HG03460 (cell line): Measurements from ENCODE around the gene CDH23.

Source experiments
- ATAC-seq: cut with Tn5 transposase; IDR thresholded peaks from one replicate; pipeline ENCODE4 v1.9.1; 2021; ENCODE audit not compliant: unreplicated experiment

The CDH23 gene

GRCh38 chr10:71802715-71803488 is 406.2 kb downstream of the CDH23 start:
- no peak for ATAC-seq

GRCh38 chr10:71804077-71804476 is 407.4 kb downstream of the CDH23 start:
- no peak for ATAC-seq

DNA sequence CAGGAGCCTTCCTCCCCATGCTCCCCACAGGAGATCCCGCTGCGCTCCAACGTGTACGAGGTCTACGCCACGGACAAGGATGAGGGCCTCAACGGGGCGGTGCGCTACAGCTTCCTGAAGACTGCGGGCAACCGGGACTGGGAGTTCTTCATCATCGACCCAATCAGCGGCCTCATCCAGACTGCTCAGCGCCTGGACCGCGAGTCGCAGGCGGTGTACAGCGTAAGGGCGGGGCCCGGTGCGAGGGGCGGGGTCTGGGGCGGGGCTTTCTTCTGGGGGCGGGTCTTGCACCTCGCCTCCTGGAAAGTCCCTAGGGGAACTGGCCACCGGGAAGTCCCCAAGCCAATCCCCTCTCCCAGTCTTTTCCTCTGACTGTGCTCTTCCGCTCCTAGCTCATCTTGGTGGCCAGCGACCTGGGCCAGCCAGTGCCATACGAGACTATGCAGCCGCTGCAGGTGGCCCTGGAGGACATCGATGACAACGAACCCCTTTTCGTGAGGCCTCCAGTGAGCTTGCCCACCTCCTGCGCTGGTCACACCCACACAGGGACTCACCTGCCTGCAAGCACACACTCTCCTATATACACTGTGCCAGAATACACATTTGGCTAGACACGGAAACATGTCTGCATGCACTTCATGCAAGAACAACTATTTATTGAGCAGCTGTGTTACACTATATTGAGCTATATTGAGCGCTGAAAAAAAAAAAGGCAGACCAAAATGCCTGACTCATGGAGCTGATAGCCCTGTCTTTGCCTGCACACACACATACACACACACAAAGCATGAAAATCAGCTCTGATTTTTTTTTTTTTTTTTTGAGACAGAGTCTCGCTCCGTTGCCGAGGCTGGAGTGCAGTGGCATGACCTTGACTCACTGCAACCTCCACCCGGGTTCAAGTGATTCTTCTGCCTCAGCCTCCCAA is 409.3 kb downstream of the CDH23 start:
- no peak for ATAC-seq

GRCh38 chr10:71806704-71807556 is 410.2 kb downstream of the CDH23 start:
- ATAC-seq: no peak

GRCh38 chr10:71807557-71808510 is 411.1 kb downstream of the CDH23 start:
- no peak for ATAC-seq

- ATAC-seq: no peak
These were observed 412.9 kb downstream of the CDH23 start for GRCh38 chr10:71809628-71810027.

DNA sequence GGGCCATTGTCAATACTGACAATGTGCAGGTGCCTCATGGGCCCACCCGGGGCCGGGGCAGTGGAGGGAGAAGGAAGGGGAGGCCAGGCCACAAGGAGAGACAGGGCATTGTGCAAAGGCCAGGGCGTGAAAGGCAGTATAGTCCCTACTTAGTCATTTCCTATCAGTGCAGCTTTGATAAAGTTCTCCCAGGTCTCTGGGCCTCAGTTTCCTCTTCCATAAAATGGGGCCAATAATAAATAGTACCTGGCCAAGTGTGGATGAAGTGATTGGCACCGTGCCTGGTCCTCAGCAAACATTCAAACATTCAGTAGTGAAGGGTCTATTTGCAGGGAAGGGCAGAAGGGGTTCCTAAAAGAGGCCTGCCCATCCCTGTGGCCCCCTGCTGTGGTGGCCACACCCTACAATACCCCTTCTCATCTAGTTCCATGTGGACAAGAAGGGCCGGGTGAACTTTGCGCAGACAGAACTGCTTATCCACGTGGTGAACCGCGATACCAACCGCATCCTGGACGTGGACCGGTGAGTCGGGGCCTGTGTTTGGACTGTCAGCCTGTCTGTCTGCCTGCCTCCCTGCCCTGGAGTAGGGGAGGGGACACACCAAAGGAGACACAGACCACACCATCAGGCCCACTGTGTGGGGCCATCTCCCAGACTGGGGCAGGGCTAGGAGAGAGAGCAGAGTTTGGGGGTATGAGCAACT is 413.5 kb downstream of the CDH23 start:
- ATAC-seq: no peak

GRCh38 chr10:71811351-71811750 is 414.6 kb downstream of the CDH23 start:
- no peak for ATAC-seq

GRCh38 chr10:71812016-71812912 is 415.5 kb downstream of the CDH23 start:
- ATAC-seq: no peak

- no peak for ATAC-seq
These were observed 416.3 kb downstream of the CDH23 start for GRCh38 chr10:71812913-71813590.

DNA sequence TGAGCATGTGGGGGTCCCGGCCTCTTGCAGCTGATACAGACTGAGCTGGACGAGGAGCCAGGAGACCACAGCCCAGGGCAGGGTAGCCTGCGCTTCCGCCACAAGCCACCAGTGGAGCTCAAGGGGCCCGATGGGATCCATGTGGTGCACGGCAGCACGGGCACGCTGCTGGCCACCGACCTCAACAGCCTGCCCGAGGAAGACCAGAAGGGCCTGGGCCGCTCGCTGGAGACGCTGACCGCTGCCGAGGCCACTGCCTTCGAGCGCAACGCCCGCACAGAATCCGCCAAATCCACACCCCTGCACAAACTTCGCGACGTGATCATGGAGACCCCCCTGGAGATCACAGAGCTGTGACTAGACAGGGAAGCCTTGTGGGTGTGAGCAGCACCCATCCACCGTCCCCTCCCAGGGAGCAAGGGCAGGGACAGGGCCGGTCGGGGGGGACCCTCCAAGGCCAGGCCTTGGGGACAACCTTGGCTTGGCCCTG is 418.2 kb downstream of the CDH23 start:
- ATAC-seq: no peak

DNA sequence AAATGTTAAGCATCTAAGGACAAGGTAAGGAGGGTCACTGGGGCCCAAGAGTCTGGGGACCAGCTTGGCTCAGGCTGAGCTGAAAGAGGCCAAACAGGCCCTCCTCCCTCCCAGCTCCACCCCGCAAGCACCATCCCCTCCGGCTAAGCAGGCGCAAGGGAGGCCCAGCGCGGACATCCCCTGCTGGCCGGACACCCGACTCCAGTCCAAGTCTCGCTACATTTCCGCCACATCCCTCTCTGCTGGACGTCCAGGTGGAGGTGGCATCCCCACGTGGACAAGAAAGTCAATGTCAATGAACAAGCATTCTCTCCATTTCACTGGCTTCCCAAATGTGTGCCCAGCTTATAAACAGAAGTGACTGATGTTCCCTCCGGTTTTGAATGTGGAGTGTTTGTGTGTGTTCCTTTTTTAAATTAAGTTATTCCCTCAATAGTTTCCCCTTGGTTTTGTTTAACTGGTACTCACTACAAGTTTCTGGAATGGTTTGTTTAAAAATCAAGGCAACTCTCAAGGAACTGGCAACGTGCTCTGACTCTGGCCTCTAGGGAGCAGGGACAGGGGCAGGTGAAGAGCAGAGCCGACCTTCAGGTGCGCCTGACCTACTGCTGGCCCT is 418.9 kb downstream of the CDH23 start:
- no peak for ATAC-seq

DNA sequence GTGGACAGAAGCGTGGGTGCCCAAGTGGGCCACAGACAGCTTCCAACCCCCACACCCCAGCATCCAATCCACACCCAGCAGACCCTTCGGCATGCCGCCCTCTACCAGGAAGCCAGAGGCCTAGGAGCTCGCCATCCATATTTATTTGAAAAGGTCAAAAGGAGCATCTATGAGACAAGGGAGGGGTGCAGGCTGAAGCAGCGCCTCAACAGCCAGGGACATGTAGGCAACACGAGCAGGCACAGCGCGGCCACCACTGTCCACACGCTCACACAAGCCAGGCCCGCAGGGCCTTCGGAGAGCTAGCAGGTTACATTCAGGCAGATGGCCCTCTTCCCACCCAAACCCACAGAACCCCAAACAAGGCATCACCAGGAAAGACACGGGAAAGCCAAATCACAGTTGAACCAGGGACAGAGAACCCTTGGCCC is 419.7 kb downstream of the CDH23 start:
- ATAC-seq: no peak

DNA sequence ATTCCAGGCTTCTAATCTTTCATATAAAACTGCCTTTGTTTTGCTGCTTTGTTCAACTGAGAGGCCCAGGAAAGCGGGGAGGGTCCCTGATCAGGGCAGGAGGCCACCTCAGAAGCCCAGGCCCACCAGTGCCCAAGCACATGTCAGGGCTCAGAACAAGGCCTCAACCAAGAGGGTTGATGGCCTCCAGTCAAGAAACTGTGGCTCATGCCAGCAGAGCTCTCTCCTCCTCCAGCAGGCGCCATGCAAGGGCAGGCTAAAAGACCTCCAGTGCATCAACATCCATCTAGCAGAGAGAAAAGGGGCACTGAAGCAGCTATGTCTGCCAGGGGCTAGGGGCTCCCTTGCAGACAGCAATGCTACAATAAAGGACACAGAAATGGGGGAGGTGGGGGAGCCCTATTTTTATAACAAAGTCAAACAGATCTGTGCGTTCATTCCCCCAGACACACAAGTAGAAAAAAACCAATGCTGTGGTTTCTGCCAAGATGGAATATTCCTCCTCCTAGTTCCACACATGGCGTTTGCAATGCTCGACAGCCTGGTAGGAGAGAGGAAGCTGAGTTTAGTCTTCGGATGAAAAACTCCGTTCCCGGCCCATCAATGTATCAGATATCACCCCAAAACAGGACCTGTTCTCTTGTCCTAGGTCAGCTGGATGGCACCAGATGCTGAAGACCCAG is 420.4 kb downstream of the CDH23 start:
- no peak for ATAC-seq

DNA sequence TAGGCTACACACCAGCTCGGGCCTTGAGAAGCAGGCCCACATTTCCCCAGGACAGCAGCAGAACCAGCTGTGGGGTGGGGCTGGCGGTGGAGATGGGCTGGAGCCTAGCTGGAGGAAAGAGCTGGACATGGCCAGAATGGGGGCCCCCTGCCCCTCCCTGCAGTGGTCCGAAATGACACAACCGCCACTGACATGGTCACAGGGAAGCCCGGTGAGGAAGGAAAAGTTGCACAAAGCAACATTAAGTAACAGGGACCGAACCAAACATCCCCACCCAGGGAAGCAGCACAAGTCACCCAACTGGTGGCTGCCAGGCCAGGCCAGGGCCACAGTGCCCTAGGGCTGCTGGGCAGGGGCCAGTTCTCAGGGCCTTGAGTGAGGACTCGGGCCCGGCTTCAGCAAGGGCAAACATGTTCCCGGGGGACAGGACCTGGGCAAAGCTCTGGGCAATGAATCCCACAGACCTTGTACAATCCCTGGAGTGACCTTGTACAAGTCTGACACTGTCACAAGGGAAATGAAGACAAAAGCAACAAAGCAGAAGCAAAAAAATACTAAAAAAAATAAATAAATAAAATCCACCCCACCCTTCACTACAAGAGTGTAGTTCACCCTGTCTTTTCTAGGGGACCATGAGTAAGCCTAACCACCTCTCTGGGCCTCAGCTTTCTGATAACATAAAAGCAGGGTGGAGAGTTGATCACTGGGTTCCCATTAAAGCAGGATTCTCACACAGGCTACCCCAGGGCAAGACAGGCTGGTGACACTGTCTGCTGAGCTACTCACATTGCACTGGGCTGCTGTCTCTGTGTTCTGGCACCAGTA is 421.3 kb downstream of the CDH23 start:
- ATAC-seq: no peak
